Adrenal gland (tissue), 19 donors: ENCODE measurements around the gene AHCYL1. TPM values are rescaled to one million over a fixed set of nuclear protein-coding genes. Genes with fewer than 3 reads are reported as not detected.

ENCODE experiments used
- DNase-seq, 7 donors: peaks; one replicate each; pipeline ENCODE4 v3.0.0-alpha.2; 2019 to 2020
- H3K27ac ChIP-seq, 5 donors: fragments of 200-600 bp; sonication (generic) in 4 of 5; 1 replicate in 3 of 5; 2 replicates in 2 of 5; pipeline versions ENCODE4 v1.5.1 to v1.8.0; 2016 to 2020; ENCODE audit warnings: mild to moderate bottlenecking in 1 of 5
- H3K27me3 ChIP-seq: fragments of 200-600 bp; 2 replicates; pipeline ENCODE4 v1.8.0; 2021
- H3K36me3 ChIP-seq, 2 donors: fragments of 200-600 bp; replicated peaks in 1 of 2; 1 replicate in 1 of 2; 2 replicates in 1 of 2; pipeline versions ENCODE4 v1.5.1 to v1.8.0; 2018 to 2022
- H3K4me1 ChIP-seq, 2 donors: fragments of 200-600 bp; replicated peaks in 1 of 2; 1 replicate in 1 of 2; 2 replicates in 1 of 2; pipeline versions ENCODE4 v1.5.1 to v1.8.0; 2018 to 2021
- H3K4me3 ChIP-seq, 4 donors: fragments of 200-600 bp; sonication (generic) in 3 of 4; one replicate each; pipeline ENCODE4 v1.5.1; 2016 to 2018
- H3K9me3 ChIP-seq, 3 donors: fragments of 200-600 bp; sonication (generic) in 1 of 3; replicated peaks in 1 of 3; 1 replicate in 2 of 3; 2 replicates in 1 of 3; pipeline versions ENCODE4 v1.5.1 to v1.8.0; 2016 to 2021
- CTCF ChIP-seq, 6 experiments: fragments of 450-650 bp in 4 of 6; fragments of 200-600 bp in 2 of 6; sonication (generic) in 1 of 6; IDR thresholded peaks; 1 replicate in 5 of 6; 2 replicates in 1 of 6; pipeline versions ENCODE4 v1.5.1 to v1.8.0; 2016 to 2021; ENCODE audit warnings: antibody characterized with exemption in 6 of 6, mild to moderate bottlenecking in 2 of 6, moderate library complexity in 1 of 6
- POLR2A ChIP-seq, 2 donors: fragments of 450-650 bp; IDR thresholded peaks; one replicate each; pipeline ENCODE4 v1.6.1; 2017; ENCODE audit warnings: antibody characterized with exemption in 2 of 2, mild to moderate bottlenecking in 2 of 2, moderate library complexity in 1 of 2
- WGBS, 4 donors: extraction: QIAGEN DNeasy Blood & Tissue Kit in 2 of 4; methylation state at CpG; one replicate each; pipeline versions ENCODE4 v1.1.5 to v1.1.7; 2013 to 2017; 5-methylcytosine and 5-hydroxymethylcytosine counted together
- intact Hi-C, 2 donors: fragments of 100-400 bp; cut with DNase I; formaldehyde crosslinking; loops; one replicate each; pipeline versions ENCODE4 v1.14.1 to v1.15.0; 2022 to 2023
- long read RNA-seq, 10 donors: library from polyadenylated mRNA in 3 of 10; unstranded in 2 of 10; stranded (forward) in 1 of 10; transcript quantifications; one replicate each; pipeline ENCODE4 v2.0.0 and lab custom pipeline, GENCODE V29; 2021 to 2026
- polyA plus RNA-seq, 3 donors: library from polyadenylated mRNA; stranded (reverse); fragments of 200-250 nt in 2 of 3; fragments of 350-450 nt in 1 of 3; fragmentation: Illumina TruSeq in 1 of 3; extraction: RNeasy Lipid Tissue Mini Kit (QIAGEN cat#74804) in 1 of 3; gene quantifications; one replicate each; pipeline ENCODE4 v1.2.3, GENCODE V29; 2013 to 2014
- total RNA-seq, 9 donors: library from RNA; depleted of rRNA in 4 of 9; stranded (reverse); fragments of >200 nt in 4 of 9; fragments of 120-200 nt in 1 of 9; fragmentation: NEBNext Ultra II Directional in 1 of 9; extraction: Animal tissue kit (Norgen Biotek cat#: 25700) in 1 of 9; gene quantifications; one replicate each; pipeline versions ENCODE4 v1.1.0 to v1.2.4, GENCODE V29; 2013 to 2023
- donor health status: healthy with polysubstance abuse.
- donor health status: Bipolar disorder and iron deficiency.
- donor health status: DM: yes; HTN: yes; CAD: no.
- donor health status: DM: no; HTN: no; CAD: no.
- donor health status: DM: no; HTN: no; CAD: no.
- donor health status: DM: yes; HTN: yes; CAD: no.

Gene AHCYL1
- total RNA-seq (100 to 1,000 TPM in 5 of 9 donors, 10 to 100 TPM in 4; 60.7 to 147 (median 112) TPM), polyA plus RNA-seq (100 to 1,000 TPM in 1 of 3 donors, 10 to 100 TPM in 2; 33.5 to 172 (median 37.7) TPM)
- long read RNA-seq, donor 1, full-length matches to known transcripts = 38 of 43 reads
- long read RNA-seq, donor 1, partial matches to known transcripts = 5 of 43 reads
- long read RNA-seq, donor 1, other reads (novel, unspliced or antisense) = 0 of 43 reads
- long read RNA-seq, donor 2, full-length matches to known transcripts = 19 of 19 reads
- long read RNA-seq, donor 2, partial matches to known transcripts = 0 of 19 reads
- long read RNA-seq, donor 2, other reads (novel, unspliced or antisense) = 0 of 19 reads
- long read RNA-seq, donor 3, full-length matches to known transcripts = 28 of 28 reads
- long read RNA-seq, donor 3, partial matches to known transcripts = 0 of 28 reads
- long read RNA-seq, donor 3, other reads (novel, unspliced or antisense) = 0 of 28 reads
- long read RNA-seq, donor 4, full-length matches to known transcripts = 15 of 26 reads
- long read RNA-seq, donor 4, partial matches to known transcripts = 8 of 26 reads
- long read RNA-seq, donor 4, other reads (novel, unspliced or antisense) = 3 of 26 reads
- long read RNA-seq, donor 5, full-length matches to known transcripts = 355 of 380 reads
- long read RNA-seq, donor 5, partial matches to known transcripts = 7 of 380 reads
- long read RNA-seq, donor 5, other reads (novel, unspliced or antisense) = 18 of 380 reads
- long read RNA-seq, donor 6, full-length matches to known transcripts = 6 of 19 reads
- long read RNA-seq, donor 6, partial matches to known transcripts = 2 of 19 reads
- long read RNA-seq, donor 6, other reads (novel, unspliced or antisense) = 11 of 19 reads
- long read RNA-seq, donor 7, full-length matches to known transcripts = 12 of 12 reads
- long read RNA-seq, donor 7, partial matches to known transcripts = 0 of 12 reads
- long read RNA-seq, donor 7, other reads (novel, unspliced or antisense) = 0 of 12 reads
- long read RNA-seq, donor 8, full-length matches to known transcripts = 36 of 42 reads
- long read RNA-seq, donor 8, partial matches to known transcripts = 6 of 42 reads
- long read RNA-seq, donor 8, other reads (novel, unspliced or antisense) = 0 of 42 reads
- long read RNA-seq, donor 9, full-length matches to known transcripts = 14 of 14 reads
- long read RNA-seq, donor 9, partial matches to known transcripts = 0 of 14 reads
- long read RNA-seq, donor 9, other reads (novel, unspliced or antisense) = 0 of 14 reads
- long read RNA-seq, donor 10, full-length matches to known transcripts = 12 of 12 reads
- long read RNA-seq, donor 10, partial matches to known transcripts = 0 of 12 reads
- long read RNA-seq, donor 10, other reads (novel, unspliced or antisense) = 0 of 12 reads

GRCh38 chr1:109984456-109985246 lies at the start of gene AHCYL1:
Gene AHCYL1, plus strand, starts transcription at chr1:109984765. Its CDS starts 288 bp downstream, at chr1:109985053.
- WGBS, 4 donors = 0 to 1% (median 1%) methylated on average over 10 to 79 of the region's 79 CpGs
- Histone ChIP-seq H3K27me3 (no peaks in the 10 kb centered on the region), H3K27ac (peak within 1 kb of the TSS; percentile 92 to 98 (median 96)), H3K4me1 (peaks cover 26 to 34% of the 10 kb centered on the region in 2 donors), H3K36me3 (no peaks in the 10 kb centered on the region), H3K4me3 (peak within 1 kb of the TSS; percentile 7 to 96 (median 70)), H3K9me3 (no peaks in the 10 kb centered on the region)
- intact Hi-C loops = loop anchor here (5.0 to 10.0 kb wide), 5 partner anchors 57 to 440 kb away; partner anchors contain the start of genes CSF1 (in 1 of the 2), GNAI3 (in 1 of the 2) and GSTM4 (in 1 of the 2)
- DNase-seq = peak; percentile 99 to 100 (median 100)
- TF ChIP-seq CTCF (IDR thresholded peaks at IDR 0.05) (peak; percentile 96 to 100 (median 99)), POLR2A (IDR thresholded peaks at IDR 0.05) (peak; percentile 97 to 99)

DNA sequence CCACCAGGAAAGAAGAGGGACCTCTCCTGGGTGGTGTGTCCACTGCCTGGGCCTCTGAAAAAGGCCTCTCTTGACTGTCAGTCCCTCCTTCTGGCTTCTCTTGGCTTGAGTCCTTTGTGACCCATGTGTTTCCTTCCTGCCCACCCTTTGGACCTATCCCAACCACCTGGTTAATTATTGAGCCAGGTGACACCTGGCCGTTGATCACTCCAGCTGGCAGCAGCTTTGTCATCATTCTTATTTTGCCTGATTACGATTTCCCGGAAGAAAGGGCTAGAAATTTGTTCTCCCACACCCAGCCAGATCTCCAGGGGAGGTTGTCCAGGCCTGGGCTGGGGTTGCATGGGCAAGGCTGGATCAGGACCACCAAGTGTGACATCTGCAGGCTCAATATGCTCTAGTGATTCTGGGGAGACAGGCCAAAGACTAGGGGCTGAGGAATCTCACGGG lies 49.1 kb upstream of the AHCYL1 start:
- DNase-seq = no peak
- no peak overlapping the region for H3K4me3 ChIP-seq
- intact Hi-C loops = no loop called here
- no peak overlapping the region for H3K27ac ChIP-seq
- peaks cover 0 to 6% (median 0%) of the 10 kb centered on the region in 3 donors for H3K9me3 ChIP-seq
- WGBS, 4 donors = 65 to 89% (median 83%) methylated on average over 4 of the region's 4 CpGs
- H3K27me3 ChIP-seq = no peaks in the 10 kb centered on the region
- TF ChIP-seq CTCF (IDR thresholded peaks at IDR 0.05) (no peak), POLR2A (IDR thresholded peaks at IDR 0.05) (no peak)
- no peaks in the 10 kb centered on the region for H3K36me3 ChIP-seq
- H3K4me1 ChIP-seq = peaks cover 8 to 20% of the 10 kb centered on the region in 2 donors

GRCh38 chr1:109937738-109938137 lies 46.8 kb upstream of the AHCYL1 start:
- no peak overlapping the region for H3K27ac ChIP-seq
- peaks cover 0 to 6% (median 0%) of the 10 kb centered on the region in 3 donors for H3K9me3 ChIP-seq
- TF ChIP-seq CTCF (IDR thresholded peaks at IDR 0.05) = no peak
- TF ChIP-seq POLR2A (IDR thresholded peaks at IDR 0.05) = no peak
- no peak overlapping the region for H3K4me3 ChIP-seq
- H3K27me3 ChIP-seq = no peaks in the 10 kb centered on the region
- H3K36me3 ChIP-seq = no peaks in the 10 kb centered on the region
- 94 to 96% (median 96%) methylated on average over 1 of the region's 1 CpG for WGBS, 4 donors
- DNase-seq = no peak
- intact Hi-C loops = no loop called here
- peaks cover 0 to 9% of the 10 kb centered on the region in 2 donors for H3K4me1 ChIP-seq
